Small intestine (tissue), 7 donors: ENCODE measurements around the gene RPS16. TPM values are rescaled to one million over a fixed set of nuclear protein-coding genes. Genes with fewer than 3 reads are reported as not detected.

Source experiments
- DNase-seq, 2 donors: peaks; one replicate each; pipeline versions ENCODE4 v3.0.0 to v3.0.0-alpha.2; 2013
- FAIRE-seq: peaks from 2 replicates; lab custom pipeline; 2012; peaks lifted over from hg19 to GRCh38; lab: Jason Lieb, UNC
- H3K27ac ChIP-seq, 3 donors: one replicate each; pipeline ENCODE4 v1.5.1; 2013; ENCODE audit warnings: low read length in 2 of 3, mild to moderate bottlenecking in 2 of 3, control low read depth in 1 of 3, inconsistent platforms in 1 of 3, low read depth in 1 of 3, moderate library complexity in 1 of 3
- H3K27me3 ChIP-seq, 3 donors: one replicate each; pipeline ENCODE4 v1.6.1; 2013; ENCODE audit warnings: low read length in 3 of 3, inconsistent platforms in 1 of 3; ENCODE audit not compliant: control insufficient read depth in 3 of 3, insufficient read depth in 3 of 3
- H3K36me3 ChIP-seq, 3 donors: one replicate each; pipeline ENCODE4 v1.6.1; 2013; ENCODE audit warnings: low read length in 3 of 3, inconsistent platforms in 1 of 3, low read depth in 1 of 3, mild to moderate bottlenecking in 1 of 3, moderate library complexity in 1 of 3; ENCODE audit not compliant: control insufficient read depth in 3 of 3, insufficient read depth in 2 of 3
- H3K4me1 ChIP-seq, 3 donors: one replicate each; pipeline ENCODE4 v1.6.1; 2013; ENCODE audit warnings: low read length in 2 of 3, inconsistent platforms in 1 of 3, low read depth in 1 of 3, mild to moderate bottlenecking in 1 of 3, moderate library complexity in 1 of 3; ENCODE audit not compliant: control insufficient read depth in 3 of 3, insufficient read depth in 2 of 3
- H3K4me3 ChIP-seq, 3 donors: one replicate each; pipeline ENCODE4 v1.5.1; 2013; ENCODE audit warnings: low read length in 3 of 3, control low read depth in 1 of 3, inconsistent platforms in 1 of 3, low read depth in 1 of 3, mild to moderate bottlenecking in 1 of 3, moderate library complexity in 1 of 3
- H3K9me3 ChIP-seq, 2 donors: one replicate each; pipeline ENCODE4 v1.6.1; 2013; ENCODE audit warnings: low read depth in 1 of 2, low read length in 1 of 2; ENCODE audit not compliant: control insufficient read depth in 2 of 2, insufficient read depth in 1 of 2
- WGBS, 3 donors: extraction: QIAGEN DNeasy Blood & Tissue Kit; methylation state at CpG; one replicate each; pipeline ENCODE4 v1.1.7; 2013; 5-methylcytosine and 5-hydroxymethylcytosine counted together
- polyA plus RNA-seq, 4 donors: library from polyadenylated mRNA; stranded (reverse) in 3 of 4; unstranded in 1 of 4; fragments of 200-250 nt in 3 of 4; fragments of 120-200 nt in 1 of 4; gene quantifications; one replicate each; pipeline versions ENCODE4 v1.2.1 to v1.2.3, GENCODE V29; 2013
- donor health status: healthy with polysubstance abuse.
- donor health status: control.
- donor health status: control.
- donor health status: Bipolar disorder and iron deficiency.
- donor health status: healthy.

RPS16 gene
- polyA plus RNA-seq, 4 donors, result 1,341 to 3,643 (median 2,485) TPM

DNA sequence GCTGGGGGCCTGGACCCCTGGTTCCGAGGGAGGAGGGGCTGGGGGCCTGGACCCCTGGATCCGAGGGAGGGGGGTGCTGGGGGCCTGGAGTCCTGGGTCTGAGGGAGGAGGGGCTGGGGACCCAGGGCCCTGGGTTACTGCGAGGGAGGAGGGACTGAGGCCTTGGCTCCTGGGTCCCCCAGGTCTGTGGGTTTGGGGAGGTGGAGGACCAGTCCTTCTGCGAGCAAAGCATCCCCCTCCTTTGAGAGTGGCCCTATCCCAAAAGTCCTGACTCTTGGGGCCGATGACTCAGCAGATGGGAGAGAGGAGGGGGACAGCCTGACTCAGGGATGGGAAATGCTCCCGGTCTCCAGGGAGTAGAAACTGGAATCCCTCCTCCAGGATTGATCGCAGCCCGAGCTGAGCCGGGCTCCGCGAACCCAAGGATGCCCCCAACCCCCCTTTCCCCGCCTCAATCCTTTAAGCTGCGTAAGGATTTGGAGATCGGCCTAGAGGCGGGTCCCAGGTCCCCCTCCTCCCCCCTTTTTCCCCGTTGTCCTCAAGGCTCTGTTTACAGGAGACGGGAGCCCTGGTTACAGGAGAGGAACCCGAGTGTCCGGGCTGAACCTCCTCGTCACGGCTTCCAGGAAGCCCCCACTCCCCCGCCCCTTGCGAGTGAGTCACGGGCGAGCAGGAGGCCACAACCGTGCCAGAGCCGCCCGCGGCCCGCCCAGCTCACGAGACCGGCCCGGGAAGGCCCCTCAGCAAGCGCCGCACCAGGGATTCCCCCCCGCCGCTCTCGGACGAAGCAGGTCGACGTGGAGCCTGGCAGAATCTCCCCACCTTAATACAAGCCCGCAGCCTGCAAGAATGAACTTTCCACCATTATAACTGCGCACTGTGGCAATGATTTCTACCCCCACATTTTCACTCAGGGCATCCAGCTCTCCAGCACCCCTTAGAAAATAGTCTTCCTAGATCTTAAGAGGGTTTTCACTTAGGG lies 32.1 kb downstream of the RPS16 start:
- H3K4me3 ChIP-seq, result peak overlapping the region; percentile 22 to 60 (median 51)
- peaks cover 5 to 32% (median 10%) of the 10 kb centered on the region in 3 donors for H3K36me3 ChIP-seq
- FAIRE-seq (no peak), DNase-seq (peak; percentile 94 to 98)
- peaks cover 14 to 70% (median 15%) of the 10 kb centered on the region in 3 donors for H3K4me1 ChIP-seq
- peaks cover 0 to 5% of the 10 kb centered on the region in 2 donors for H3K9me3 ChIP-seq
- H3K27me3 ChIP-seq, result no peaks in the 10 kb centered on the region
- WGBS, 3 donors, result 1 to 5% (median 2%) methylated on average over 32 to 43 of the region's 43 CpGs
- peak overlapping the region; percentile 97 to 100 (median 100) for H3K27ac ChIP-seq

DNA sequence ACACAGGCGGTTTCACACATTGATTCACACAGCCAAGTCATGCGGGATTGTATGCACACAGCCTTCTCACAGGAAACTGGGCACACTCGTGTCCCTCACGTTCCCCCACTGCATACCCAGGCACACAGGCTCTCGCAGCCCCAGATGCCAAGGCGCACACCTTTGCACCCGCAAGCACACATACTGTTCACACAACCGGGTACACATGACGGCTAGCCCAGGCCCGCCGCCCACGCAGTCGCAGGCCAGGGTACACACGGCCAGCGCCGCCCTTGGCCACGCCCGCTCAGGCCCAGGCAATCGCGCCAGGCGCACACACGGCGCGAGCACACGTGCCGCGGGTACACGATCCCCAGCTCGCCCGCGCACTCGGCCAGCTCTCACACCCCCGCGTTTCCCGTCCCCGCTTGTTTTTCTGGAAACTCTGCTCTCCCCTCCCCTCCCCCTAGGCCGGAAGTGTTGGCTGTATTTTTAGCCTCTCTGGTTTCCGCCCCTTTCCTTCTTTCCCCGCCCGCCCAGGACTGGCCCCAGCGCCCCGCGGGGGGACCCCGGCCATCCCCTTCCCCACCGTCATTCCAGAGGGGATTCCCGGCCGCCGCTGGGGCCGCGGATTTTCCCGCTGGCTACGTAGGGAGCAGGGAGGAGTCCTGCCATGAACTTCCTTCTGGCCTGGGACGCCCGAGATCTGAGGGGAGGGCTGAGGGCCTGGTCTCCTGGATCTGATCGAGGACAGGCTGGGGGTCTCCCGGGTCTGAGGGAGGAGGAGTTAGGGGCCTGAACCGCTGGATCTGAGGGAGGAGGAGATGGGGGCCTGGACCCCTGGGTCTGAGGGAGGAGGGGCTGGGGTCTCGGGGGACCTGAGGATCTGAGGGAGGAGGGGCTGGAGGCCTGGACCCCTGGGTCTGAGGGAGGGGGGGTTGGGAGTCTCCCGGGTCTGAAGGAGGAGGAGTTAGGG lies 33.1 kb downstream of the RPS16 start:
- peak; percentile 93 to 95 for DNase-seq
- FAIRE-seq, result no peak
- 0 to 1% (median 1%) methylated on average over 44 to 59 of the region's 59 CpGs for WGBS, 3 donors
- peaks cover 0 to 6% of the 10 kb centered on the region in 2 donors for H3K9me3 ChIP-seq
- peak overlapping the region; percentile 22 to 60 (median 51) for H3K4me3 ChIP-seq
- H3K27ac ChIP-seq, result peak overlapping the region; percentile 97 to 100 (median 100)
- no peaks in the 10 kb centered on the region for H3K27me3 ChIP-seq
- peaks cover 17 to 79% (median 23%) of the 10 kb centered on the region in 3 donors for H3K4me1 ChIP-seq
- peaks cover 1 to 30% (median 2%) of the 10 kb centered on the region in 3 donors for H3K36me3 ChIP-seq

DNA sequence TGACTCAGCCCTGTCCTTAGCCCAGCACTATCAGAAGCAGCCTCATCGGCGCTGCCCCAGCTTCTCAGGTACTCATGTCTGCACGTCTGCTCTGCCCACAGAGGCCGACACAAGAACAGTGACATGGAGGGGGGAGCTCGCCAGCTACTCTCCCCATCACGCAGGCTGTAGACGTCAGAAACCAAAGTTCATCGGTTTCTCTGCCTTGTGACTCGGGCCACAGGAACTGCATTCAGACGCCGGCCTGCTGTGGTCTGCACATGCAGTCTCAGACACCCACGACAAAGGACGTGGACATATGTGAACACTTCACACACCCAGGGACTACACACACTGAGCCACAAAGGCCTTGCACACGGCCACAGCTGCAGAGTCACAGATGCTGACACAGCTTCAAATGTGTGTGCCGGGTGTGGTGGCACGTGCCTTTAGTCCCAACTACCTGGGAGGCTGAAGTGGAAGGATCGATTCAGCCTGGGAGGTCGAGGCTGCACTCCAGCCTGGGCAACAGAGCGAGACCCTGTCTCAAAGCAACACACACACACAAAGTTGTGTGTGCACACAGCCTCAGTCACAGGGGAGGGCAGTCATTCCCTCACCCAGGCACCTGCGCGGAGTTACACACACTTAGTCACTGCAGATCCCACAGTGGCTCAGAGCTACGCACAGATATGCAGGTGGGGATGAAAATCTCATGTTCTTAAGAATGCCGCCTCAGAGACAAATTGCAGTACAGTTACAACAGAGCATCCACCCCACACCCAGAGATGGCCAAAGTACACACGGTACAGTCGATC lies 34.0 kb downstream of the RPS16 start:
- FAIRE-seq (no peak), DNase-seq (peak; percentile 98 to 100)
- H3K9me3 ChIP-seq, result peaks cover 0 to 6% of the 10 kb centered on the region in 2 donors
- peaks cover 0 to 30% (median 0%) of the 10 kb centered on the region in 3 donors for H3K36me3 ChIP-seq
- no peaks in the 10 kb centered on the region for H3K27me3 ChIP-seq
- peaks cover 17 to 85% (median 23%) of the 10 kb centered on the region in 3 donors for H3K4me1 ChIP-seq
- WGBS, 3 donors, result 4 to 25% (median 8%) methylated on average over 25 of the region's 25 CpGs
- peak overlapping the region; percentile 97 to 100 (median 100) for H3K27ac ChIP-seq
- H3K4me3 ChIP-seq, result peak overlapping the region in 1 of 3 donors; percentile 20

DNA sequence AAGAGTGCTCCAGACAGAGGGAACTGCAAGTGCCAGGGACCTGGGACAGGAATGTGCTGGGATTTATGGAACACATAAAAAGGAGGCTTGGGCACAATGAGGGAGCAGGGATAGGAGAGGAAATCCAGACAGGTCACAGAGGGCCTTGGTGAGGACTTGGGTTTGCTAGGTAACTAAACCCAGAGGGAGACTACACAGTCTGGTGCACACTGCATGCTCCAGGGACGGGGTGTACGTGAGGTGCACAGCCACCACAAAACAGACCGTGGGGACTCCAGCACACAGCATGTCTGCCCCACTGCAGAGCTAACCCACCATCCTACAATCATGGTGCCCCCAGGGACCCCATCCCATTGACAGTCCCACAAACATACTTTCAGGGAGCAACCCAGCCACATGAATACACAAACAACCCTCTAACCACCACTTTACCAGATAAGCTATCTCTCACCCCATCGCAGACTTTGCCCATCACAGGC lies 34.6 kb downstream of the RPS16 start:
- H3K4me1 ChIP-seq, result peaks cover 17 to 82% (median 23%) of the 10 kb centered on the region in 3 donors
- FAIRE-seq (no peak), DNase-seq (no peak)
- H3K4me3 ChIP-seq, result no peak overlapping the region
- H3K27ac ChIP-seq, result peak overlapping the region; percentile 97 to 100 (median 100)
- peaks cover 0 to 6% of the 10 kb centered on the region in 2 donors for H3K9me3 ChIP-seq
- H3K27me3 ChIP-seq, result no peaks in the 10 kb centered on the region
- peaks cover 0 to 32% (median 0%) of the 10 kb centered on the region in 3 donors for H3K36me3 ChIP-seq
- 2 to 45% (median 7%) methylated on average over 4 of the region's 4 CpGs for WGBS, 3 donors

DNA sequence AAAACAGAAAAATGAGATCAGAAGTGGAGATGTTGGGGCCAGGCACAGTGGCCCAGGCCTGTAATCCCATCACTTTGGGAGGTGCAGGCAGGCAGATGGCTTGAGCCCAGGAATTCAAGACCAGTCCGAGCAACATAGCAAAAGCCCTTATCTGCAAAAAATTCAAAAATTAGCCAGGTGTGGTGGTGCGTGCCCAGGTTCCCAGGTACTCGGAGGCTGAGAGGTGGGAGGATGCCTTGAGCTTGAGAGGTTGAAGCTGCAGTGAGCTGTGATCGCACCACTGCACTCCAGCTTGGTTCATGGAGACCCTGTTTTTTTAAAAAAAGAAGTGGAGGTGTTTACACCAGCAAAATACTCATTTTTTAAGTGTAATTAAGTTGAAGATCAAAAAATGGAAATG lies 35.7 kb downstream of the RPS16 start:
- Histone ChIP-seq H3K9me3 (peaks cover 0 to 6% of the 10 kb centered on the region in 2 donors), H3K4me3 (no peak overlapping the region), H3K27ac (peak overlapping the region; percentile 72 to 100 (median 100)), H3K36me3 (peaks cover 0 to 41% (median 3%) of the 10 kb centered on the region in 3 donors), H3K4me1 (peaks cover 17 to 72% (median 22%) of the 10 kb centered on the region in 3 donors), H3K27me3 (no peaks in the 10 kb centered on the region)
- no peak for FAIRE-seq
- DNase-seq, result no peak
- WGBS, 3 donors, result 75 to 80% (median 79%) methylated on average over 4 of the region's 4 CpGs

DNA sequence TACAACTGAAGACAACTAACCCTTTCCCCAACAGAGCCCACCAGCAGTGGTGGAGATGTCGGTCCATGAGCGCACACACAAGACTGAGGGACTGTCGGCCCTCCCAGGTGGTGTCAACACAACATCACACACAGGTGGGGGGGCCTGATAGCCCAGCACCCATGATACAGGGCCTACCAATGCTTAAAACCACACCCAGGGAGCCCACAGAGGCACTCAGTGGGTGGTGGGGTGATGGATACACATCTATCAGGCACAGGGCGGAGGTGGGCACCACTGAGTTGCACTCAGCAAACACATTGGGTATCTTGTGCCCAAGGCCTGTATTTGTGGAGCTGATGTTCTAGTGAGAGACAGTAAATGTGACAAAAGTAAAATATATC lies 36.1 kb downstream of the RPS16 start:
- Histone ChIP-seq H3K27ac (peak overlapping the region; percentile 72 to 100 (median 100)), H3K4me3 (no peak overlapping the region), H3K4me1 (peaks cover 17 to 68% (median 18%) of the 10 kb centered on the region in 3 donors), H3K27me3 (no peaks in the 10 kb centered on the region), H3K36me3 (peaks cover 0 to 45% (median 3%) of the 10 kb centered on the region in 3 donors), H3K9me3 (peaks cover 0 to 6% of the 10 kb centered on the region in 2 donors)
- WGBS, 3 donors, result 93 to 96% (median 96%) methylated on average over 4 of the region's 4 CpGs
- FAIRE-seq (no peak), DNase-seq (no peak)

DNA sequence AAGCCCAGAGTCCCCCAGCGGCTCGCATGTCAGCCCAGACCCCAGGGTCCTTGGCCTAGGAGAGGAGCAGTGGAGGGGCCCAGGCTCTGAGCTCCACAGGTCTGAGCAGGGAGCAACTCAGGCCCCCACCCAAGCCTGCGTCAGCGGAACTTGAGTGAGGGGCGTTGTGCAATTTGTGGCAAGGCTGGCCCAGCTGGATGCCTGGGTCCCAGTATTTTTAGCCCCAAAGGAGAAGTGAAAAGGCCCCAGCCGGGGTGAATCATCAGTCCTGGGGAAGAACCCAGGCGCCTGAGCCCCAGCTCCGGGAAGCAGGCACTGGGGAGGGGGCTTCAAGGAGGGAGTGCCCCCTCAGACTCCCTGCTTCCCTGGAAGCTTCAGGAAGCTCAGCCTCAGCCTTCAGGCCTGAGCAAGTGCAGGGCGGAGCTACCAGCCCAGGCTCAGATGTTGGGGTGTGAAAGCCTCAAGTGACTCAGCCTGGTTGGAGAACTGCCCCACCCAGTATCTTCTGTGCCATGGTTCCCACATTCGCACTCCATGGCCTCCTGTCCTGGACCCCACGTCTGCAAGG lies 37.4 kb downstream of the RPS16 start:
- no peaks in the 10 kb centered on the region for H3K27me3 ChIP-seq
- DNase-seq (peak; percentile 83 to 96), FAIRE-seq (no peak)
- WGBS, 3 donors, result 26 to 51% (median 45%) methylated on average over 11 of the region's 11 CpGs
- peaks cover 0 to 55% (median 4%) of the 10 kb centered on the region in 3 donors for H3K36me3 ChIP-seq
- peak overlapping the region; percentile 91 to 100 (median 98) for H3K27ac ChIP-seq
- peaks cover 17 to 59% (median 18%) of the 10 kb centered on the region in 3 donors for H3K4me1 ChIP-seq
- H3K4me3 ChIP-seq, result peak overlapping the region in 1 of 3 donors; percentile 24
- peaks cover 0 to 6% of the 10 kb centered on the region in 2 donors for H3K9me3 ChIP-seq
